Activated CD8-positive, alpha-beta T cell treated with anti-CD3 and anti-CD28 coated beads for 36 hours (primary cell): Measurements from ENCODE around the gene SNX32. TPM values are rescaled to one million over a fixed set of nuclear protein-coding genes. Genes with fewer than 3 reads are reported as not detected.
A peak's percentile ranks its signal among the peaks of the same experiment; 100 is the strongest.

ENCODE experiments used
- ATAC-seq: fragments of 200-7000 bp; cut with Tn5 transposase; one replicate; pipeline ENCODE4 v1.10.0; 2021; ENCODE audit warnings: mild to moderate bottlenecking, moderate library complexity
- CTCF ChIA-PET: fragments of 350-600 bp; sonication (Branson Sonifier 250); formaldehyde crosslinking; loops from one replicate; lab custom pipeline; 2021; ENCODE audit warnings: antibody characterized with exemption; lab: Charles Lee
- POLR2A ChIA-PET: fragments of 350-600 bp; sonication (Branson Sonifier 250); formaldehyde crosslinking; loops from one replicate; lab custom pipeline; 2021; ENCODE audit warnings: antibody characterized with exemption; lab: Charles Lee
- DNase-seq: peaks from one replicate; pipeline ENCODE4 v3.0.0-alpha.2; 2020
- H3K27ac Mint-ChIP-seq: one replicate; pipeline ENCODE4 v1.8.0; 2021; ENCODE audit warnings: mild to moderate bottlenecking, mixed read lengths
- H3K27me3 Mint-ChIP-seq: one replicate; pipeline ENCODE4 v1.8.0; 2021; ENCODE audit warnings: mixed read lengths
- H3K36me3 Mint-ChIP-seq: one replicate; pipeline ENCODE4 v1.8.0; 2021; ENCODE audit warnings: low read depth, mixed read lengths
- H3K4me1 Mint-ChIP-seq: one replicate; pipeline ENCODE4 v1.8.0; 2021; ENCODE audit warnings: low read depth, mixed read lengths
- H3K4me3 Mint-ChIP-seq: one replicate; pipeline ENCODE4 v1.8.0; 2021; ENCODE audit warnings: mild to moderate bottlenecking, moderate library complexity, mixed read lengths
- H3K9me3 Mint-ChIP-seq: one replicate; pipeline ENCODE4 v1.8.0; 2021; ENCODE audit warnings: mixed read lengths
- CTCF ChIP-seq: fragments of 200-600 bp; IDR thresholded peaks from one replicate; pipeline ENCODE4 v1.8.0; 2022; ENCODE audit warnings: antibody characterized with exemption, mild to moderate bottlenecking
- intact Hi-C: fragments of 100-400 bp; cut with micrococcal nuclease; formaldehyde crosslinking; loops from one replicate; pipeline ENCODE4 v1.10.0; 2022
- total RNA-seq, 2 experiments: library from RNA; stranded (reverse); gene quantifications; one replicate each; pipeline ENCODE4 v1.2.3, GENCODE V29; 2021

SNX32 gene
- total RNA-seq, 2 experiments from 2014 or later: 1.6 to 2.1 TPM

- ChIA-PET POLR2A (interaction anchor here (0.7 to 28.1 kb wide), 8 partner anchors 9 to 183 kb away, joined by 3 to 560 read pairs (median 6); partner anchors contain the start of genes CFL1, EFEMP2, FOSL1 and KAT5), CTCF (interaction anchor here (0.6 to 10.5 kb wide), 48 partner anchors 9 to 1075 kb away, joined by 3 to 283 read pairs (median 8); partner anchors contain the start of genes BANF1, C11orf68, CFL1 and EFEMP2)
- ATAC-seq (no peak), DNase-seq (no peak)
- no peak overlapping the region for H3K4me3 Mint-ChIP-seq
- H3K27me3 Mint-ChIP-seq: no peaks in the 10 kb centered on the region
- H3K36me3 Mint-ChIP-seq: peaks cover 33% of the 10 kb centered on the region
- peak overlapping the region; percentile 30 for H3K27ac Mint-ChIP-seq
- no peaks in the 10 kb centered on the region for H3K9me3 Mint-ChIP-seq
- TF ChIP-seq CTCF: no peak
- intact Hi-C loops: loop anchor here (5.0 kb wide), 2 partner anchors 42 to 102 kb away; no protein-coding TSS in a partner anchor
- H3K4me1 Mint-ChIP-seq: peaks cover 51% of the 10 kb centered on the region
These were observed 51.5 kb downstream of the SNX32 start for GRCh38 chr11:65885231-65885630.

- H3K4me1 Mint-ChIP-seq: peaks cover 46% of the 10 kb centered on the region
- no peaks in the 10 kb centered on the region for H3K27me3 Mint-ChIP-seq
- peaks cover 28% of the 10 kb centered on the region for H3K36me3 Mint-ChIP-seq
- ATAC-seq: no peak
- no peaks in the 10 kb centered on the region for H3K9me3 Mint-ChIP-seq
- POLR2A ChIA-PET: interaction anchor here (1.4 to 28.1 kb wide), 4 partner anchors 9 to 26 kb away, joined by 5 to 560 read pairs (median 8); partner anchors contain the start of genes CFL1, EFEMP2, FOSL1 and MUS81
- no peak for DNase-seq
- H3K27ac Mint-ChIP-seq: no peak overlapping the region
- CTCF ChIA-PET: interaction anchor here (0.7 to 10.5 kb wide), 30 partner anchors 7 to 1076 kb away, joined by 3 to 283 read pairs (median 14); partner anchors contain the start of genes AP5B1, BANF1, CFL1 and CTSW
- TF ChIP-seq CTCF: no peak
- intact Hi-C loops: loop anchor here (5.0 kb wide), 2 partner anchors 41 to 101 kb away; no protein-coding TSS in a partner anchor
- H3K4me3 Mint-ChIP-seq: peak overlapping the region; percentile 94
These were observed 52.2 kb downstream of the SNX32 start for GRCh38 chr11:65885808-65886536.

DNA sequence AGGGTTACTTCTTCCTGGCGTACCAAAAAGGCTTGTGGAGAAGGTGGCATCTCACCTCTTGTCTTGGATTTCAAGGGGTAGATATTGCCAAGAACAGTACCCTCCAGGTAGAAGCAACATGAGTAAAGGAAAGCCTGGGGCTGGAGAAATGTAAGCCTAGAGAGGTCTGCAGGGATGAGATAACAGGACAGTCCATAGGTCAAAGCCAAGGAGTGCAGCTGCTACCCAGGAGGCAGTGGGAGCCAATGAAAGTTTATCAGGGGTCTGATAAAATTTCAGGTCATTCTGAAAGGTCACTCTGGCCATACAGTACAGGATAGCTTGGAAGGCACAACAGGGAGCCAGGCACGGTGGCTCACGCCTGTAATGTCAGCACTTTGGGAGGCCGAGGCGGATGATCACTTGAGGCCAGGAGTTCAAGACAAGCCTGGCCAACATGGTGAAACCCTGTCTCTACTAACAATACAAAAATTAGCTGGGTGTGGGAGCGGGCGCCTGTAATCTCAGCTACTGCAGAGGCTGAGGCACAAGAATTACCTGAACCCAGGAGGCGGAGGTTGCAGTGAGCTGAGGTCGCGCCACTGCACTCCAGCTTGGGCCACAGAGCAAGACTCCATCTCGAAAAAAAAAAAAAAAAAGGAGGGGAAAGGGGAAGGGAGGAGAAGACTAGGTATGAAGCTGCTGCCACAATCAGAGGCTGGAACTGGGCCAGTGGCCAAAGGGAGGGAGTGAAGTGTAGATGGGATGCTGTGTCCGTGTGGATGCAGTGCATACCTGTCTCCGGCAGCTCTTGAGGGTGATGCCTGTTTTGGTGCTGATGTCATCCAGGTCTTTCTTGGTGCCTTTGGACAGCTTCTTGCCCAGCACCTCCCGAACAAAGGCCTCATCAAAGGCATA lies 53.3 kb downstream of the SNX32 start:
- POLR2A ChIA-PET: interaction anchor here (0.6 to 28.1 kb wide), 5 partner anchors 13 to 107 kb away, joined by 3 to 560 read pairs (median 3); partner anchors contain the start of genes CFL1, EFEMP2, FOSL1 and MUS81
- ATAC-seq: no peak

More for the DNA sequence above, 53.3 kb downstream of the SNX32 start:
- Mint-ChIP-seq H3K4me1 (peaks cover 40% of the 10 kb centered on the region), H3K36me3 (peaks cover 36% of the 10 kb centered on the region), H3K27me3 (no peaks in the 10 kb centered on the region), H3K9me3 (no peaks in the 10 kb centered on the region), H3K4me3 (peak overlapping the region; percentile 94), H3K27ac (peak overlapping the region; percentile 91)
- intact Hi-C loops: loop anchor here (5.0 kb wide), 2 partner anchors 40 to 100 kb away; no protein-coding TSS in a partner anchor
- no peak for DNase-seq
- CTCF ChIA-PET: interaction anchor here (0.6 to 10.5 kb wide), 25 partner anchors 8 to 464 kb away, joined by 3 to 283 read pairs (median 11); partner anchors contain the start of genes AP5B1, BANF1, CFL1 and CTSW
- TF ChIP-seq CTCF: no peak
